K562 treated with DMSO at 1 percent for 24 hours (cell line): Measurements from ENCODE around the gene MED4. TPM values are rescaled to one million over a fixed set of nuclear protein-coding genes. Genes with fewer than 3 reads are reported as not detected.

Experiments
- total RNA-seq: library from RNA; unstranded; fragments of 300-600 nt; gene quantifications from 2 replicates; pipeline ENCODE4 v1.2.3, GENCODE V29; 2022; ENCODE audit warnings: low read depth; ENCODE audit not compliant: insufficient read depth

Gene MED4, protein sequence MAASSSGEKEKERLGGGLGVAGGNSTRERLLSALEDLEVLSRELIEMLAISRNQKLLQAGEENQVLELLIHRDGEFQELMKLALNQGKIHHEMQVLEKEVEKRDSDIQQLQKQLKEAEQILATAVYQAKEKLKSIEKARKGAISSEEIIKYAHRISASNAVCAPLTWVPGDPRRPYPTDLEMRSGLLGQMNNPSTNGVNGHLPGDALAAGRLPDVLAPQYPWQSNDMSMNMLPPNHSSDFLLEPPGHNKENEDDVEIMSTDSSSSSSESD
- 21.4 and 23.6 TPM in 2 replicates for total RNA-seq

DNA sequence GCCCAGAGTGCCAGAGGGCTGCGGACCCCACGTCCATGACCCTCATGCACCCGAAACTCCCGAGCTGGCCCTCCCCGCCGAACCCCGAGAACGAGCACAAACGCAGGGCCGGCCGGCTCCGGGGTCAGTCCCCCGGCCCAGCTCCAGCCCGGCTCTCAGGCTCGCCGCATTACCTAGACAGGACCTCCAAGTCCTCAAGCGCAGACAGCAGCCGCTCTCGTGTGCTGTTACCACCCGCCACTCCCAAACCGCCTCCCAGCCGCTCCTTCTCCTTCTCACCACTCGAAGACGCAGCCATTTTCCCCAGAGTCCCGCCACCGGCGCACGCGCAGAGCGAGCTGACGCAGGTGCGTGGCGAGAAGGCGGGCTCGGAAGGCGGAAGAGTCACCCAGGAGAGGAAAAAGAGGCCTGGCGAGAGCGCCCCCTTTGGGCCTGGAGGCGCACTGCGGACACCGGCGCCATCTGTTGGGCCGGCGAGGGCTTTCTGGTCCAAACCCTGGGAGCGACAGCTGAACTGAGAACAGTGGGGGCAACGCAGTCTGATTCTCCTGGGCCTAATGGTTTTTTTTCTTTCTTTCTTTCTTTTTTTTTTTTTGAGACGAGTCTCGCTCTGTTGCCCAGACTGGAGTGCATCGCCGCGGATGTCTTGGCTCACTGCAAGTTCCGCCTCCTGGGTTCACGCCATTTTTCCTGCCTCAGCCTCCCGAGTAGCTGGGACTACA is at the start of gene MED4:
MED4 (minus strand) TSS at position 324 of the 722 bp plus-strand sequence; CDS start at position 298, 26 bp downstream.

DNA sequence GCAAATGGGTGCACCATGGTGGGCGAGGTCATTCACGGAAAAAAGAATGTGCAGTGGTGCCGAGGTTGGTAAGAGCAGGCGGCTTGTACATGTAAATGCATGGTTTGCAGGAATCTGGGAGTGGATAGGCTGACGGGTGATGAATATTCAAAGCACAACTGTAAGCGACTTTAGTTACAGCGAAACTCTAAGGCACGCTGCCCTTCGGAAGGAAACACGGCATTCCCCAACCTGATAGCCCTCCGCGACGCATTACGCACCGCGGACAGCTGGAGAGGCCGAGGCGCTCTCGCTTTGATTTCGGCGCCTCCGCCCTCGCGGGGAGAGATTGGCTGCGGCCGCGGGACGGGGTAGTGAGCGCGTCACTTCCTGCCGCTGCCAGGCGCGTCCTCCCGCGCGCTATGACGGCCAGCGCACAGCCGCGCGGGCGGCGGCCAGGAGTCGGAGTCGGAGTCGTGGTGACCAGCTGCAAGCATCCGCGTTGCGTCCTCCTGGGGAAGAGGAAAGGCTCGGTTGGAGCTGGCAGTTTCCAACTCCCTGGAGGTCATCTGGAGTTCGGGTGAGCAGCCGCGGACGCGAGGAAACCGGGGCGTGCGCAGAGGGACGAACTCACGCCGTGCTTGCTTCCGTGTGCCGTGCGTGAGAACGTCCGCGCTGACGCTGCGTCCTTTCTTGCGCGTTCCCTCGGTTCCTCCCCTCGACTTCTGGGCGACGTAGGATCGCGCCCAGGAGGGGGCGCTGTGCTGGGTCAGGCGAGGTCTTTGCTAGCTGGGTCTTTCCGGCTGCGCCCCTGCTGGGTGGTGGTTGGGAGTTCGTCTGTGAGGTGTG is 57.3 kb downstream of the MED4 start, which contains the start of gene NUDT15:
NUDT15 (plus strand) TSS at position 381 of the 828 bp plus-strand sequence; CDS start at position 402, 21 bp downstream.

Other genes starting within 250 kb of the MED4 start
- gene SUCLA2, start 93.8 kb downstream of the MED4 start, total RNA-seq: 14.2 and 23.1 TPM in 2 replicates
- 7.9 and 8.5 TPM in 2 replicates for gene NUDT15, start 57.4 kb downstream of the MED4 start, total RNA-seq
- 60.9 and 69.2 TPM in 2 replicates for gene ITM2B, start 138.1 kb upstream of the MED4 start, total RNA-seq
- 11.7 and 13.8 TPM in 2 replicates for gene RB1, start 208.6 kb upstream of the MED4 start, total RNA-seq